ENCODE data around the gene PPARD. TPM values are rescaled to one million over a fixed set of nuclear protein-coding genes. Genes with fewer than 3 reads are reported as not detected.

Gene PPARD
- total RNA-seq, 4 donors from 2014 or later: 24.8 to 67.9 (median 45.4) TPM

GRCh38 chr6:35367646-35368037, 25.3 kb downstream of the PPARD start:
- TF ChIP-seq POLR2A (IDR thresholded peaks at IDR 0.05): no peak
- no peak for TF ChIP-seq CTCF (IDR thresholded peaks at IDR 0.05)
- H3K4me3 ChIP-seq: no peak overlapping the region
- no peak for DNase-seq
- no peaks in the 10 kb centered on the region for H3K36me3 ChIP-seq
- H3K27ac ChIP-seq: no peak overlapping the region
- peaks cover 0 to 45% (median 28%) of the 10 kb centered on the region in 4 donors for H3K4me1 ChIP-seq
- no peaks in the 10 kb centered on the region for H3K27me3 ChIP-seq
- no peaks in the 10 kb centered on the region for H3K9me3 ChIP-seq

GRCh38 chr6:35368038-35368887, 25.9 kb downstream of the PPARD start:
- peaks cover 0 to 45% (median 28%) of the 10 kb centered on the region in 4 donors for H3K4me1 ChIP-seq
- TF ChIP-seq CTCF (IDR thresholded peaks at IDR 0.05): no peak
- no peak for TF ChIP-seq POLR2A (IDR thresholded peaks at IDR 0.05)
- H3K4me3 ChIP-seq: no peak overlapping the region
- no peak overlapping the region for H3K27ac ChIP-seq
- no peaks in the 10 kb centered on the region for H3K9me3 ChIP-seq
- no peaks in the 10 kb centered on the region for H3K27me3 ChIP-seq
- H3K36me3 ChIP-seq: no peaks in the 10 kb centered on the region
- DNase-seq: no peak

- Histone ChIP-seq H3K36me3 (no peaks in the 10 kb centered on the region), H3K4me1 (peaks cover 0 to 45% (median 28%) of the 10 kb centered on the region in 4 donors), H3K4me3 (no peak overlapping the region), H3K27me3 (no peaks in the 10 kb centered on the region), H3K9me3 (no peaks in the 10 kb centered on the region), H3K27ac (peak overlapping the region; percentile 41 to 58 (median 49))
- no peak for TF ChIP-seq POLR2A (IDR thresholded peaks at IDR 0.05)
- peak in 2 of 3 donors; percentile 59 to 71 for DNase-seq
Observed at GRCh38 chr6:35370124-35370741, 27.9 kb downstream of the PPARD start.

GRCh38 chr6:35370785-35371493, 28.6 kb downstream of the PPARD start:
- Histone ChIP-seq H3K36me3 (no peaks in the 10 kb centered on the region), H3K9me3 (no peaks in the 10 kb centered on the region), H3K27me3 (no peaks in the 10 kb centered on the region), H3K4me3 (no peak overlapping the region), H3K4me1 (peaks cover 0 to 45% (median 28%) of the 10 kb centered on the region in 4 donors), H3K27ac (peak overlapping the region; percentile 41 to 58 (median 49))
- TF ChIP-seq POLR2A (IDR thresholded peaks at IDR 0.05) (no peak), CTCF (IDR thresholded peaks at IDR 0.05) (no peak)
- DNase-seq: peak in 1 of 3 donors; percentile 33

GRCh38 chr6:35371494-35372262, 29.3 kb downstream of the PPARD start:
- Histone ChIP-seq H3K9me3 (no peaks in the 10 kb centered on the region), H3K4me3 (no peak overlapping the region), H3K27ac (peak overlapping the region in 3 of 4 donors; percentile 41 to 58 (median 52)), H3K27me3 (no peaks in the 10 kb centered on the region), H3K36me3 (no peaks in the 10 kb centered on the region), H3K4me1 (peaks cover 0 to 45% (median 28%) of the 10 kb centered on the region in 4 donors)
- TF ChIP-seq POLR2A (IDR thresholded peaks at IDR 0.05) (peak in 1 of 2 donors; percentile 17), CTCF (IDR thresholded peaks at IDR 0.05) (peak in 1 of 6 experiments; percentile 5)
- DNase-seq: peak in 1 of 3 donors; percentile 66

All from Peyer's patch (tissue), 4 donors.